ENCODE results near the gene MGRN1.

DNA sequence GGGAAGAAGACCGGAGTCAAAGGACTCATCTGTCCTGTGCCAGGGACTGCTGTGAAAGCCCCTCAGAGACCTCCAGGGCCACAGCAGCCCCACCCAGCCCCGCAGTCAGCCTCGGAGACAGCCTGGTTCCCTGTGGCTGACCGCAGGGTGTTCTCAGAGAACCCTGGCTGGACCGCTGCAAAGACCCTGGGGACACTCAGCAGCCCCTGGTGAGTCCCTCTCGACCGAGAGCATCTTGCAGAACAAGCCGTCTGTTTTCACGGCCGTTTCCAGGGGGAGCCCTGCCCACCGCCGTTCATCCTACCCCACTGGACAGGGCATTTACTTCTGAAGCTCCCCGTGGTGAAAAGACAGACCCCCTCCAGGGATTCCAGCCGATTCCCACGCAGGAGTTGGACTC is 20.2 kb upstream of the MGRN1 start:
- TF ChIP-seq EZH2 (optimal IDR thresholded peaks at IDR 0.05; ENCODE audit: low read depth, low read length), result no peak
- TF ChIP-seq, protein P1, sequence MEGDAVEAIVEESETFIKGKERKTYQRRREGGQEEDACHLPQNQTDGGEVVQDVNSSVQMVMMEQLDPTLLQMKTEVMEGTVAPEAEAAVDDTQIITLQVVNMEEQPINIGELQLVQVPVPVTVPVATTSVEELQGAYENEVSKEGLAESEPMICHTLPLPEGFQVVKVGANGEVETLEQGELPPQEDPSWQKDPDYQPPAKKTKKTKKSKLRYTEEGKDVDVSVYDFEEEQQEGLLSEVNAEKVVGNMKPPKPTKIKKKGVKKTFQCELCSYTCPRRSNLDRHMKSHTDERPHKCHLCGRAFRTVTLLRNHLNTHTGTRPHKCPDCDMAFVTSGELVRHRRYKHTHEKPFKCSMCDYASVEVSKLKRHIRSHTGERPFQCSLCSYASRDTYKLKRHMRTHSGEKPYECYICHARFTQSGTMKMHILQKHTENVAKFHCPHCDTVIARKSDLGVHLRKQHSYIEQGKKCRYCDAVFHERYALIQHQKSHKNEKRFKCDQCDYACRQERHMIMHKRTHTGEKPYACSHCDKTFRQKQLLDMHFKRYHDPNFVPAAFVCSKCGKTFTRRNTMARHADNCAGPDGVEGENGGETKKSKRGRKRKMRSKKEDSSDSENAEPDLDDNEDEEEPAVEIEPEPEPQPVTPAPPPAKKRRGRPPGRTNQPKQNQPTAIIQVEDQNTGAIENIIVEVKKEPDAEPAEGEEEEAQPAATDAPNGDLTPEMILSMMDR (IDR thresholded peaks at IDR 0.05; ENCODE audit: low read length), result no peak

All from MM.1S (cell line).